ENCODE results near the gene GTF2IRD1. TPM values are rescaled to one million over a fixed set of nuclear protein-coding genes. Genes with fewer than 3 reads are reported as not detected.

The GTF2IRD1 gene
- total and polyA plus RNA-seq, 9 of the 15 experiments (the other 6 are each of a cell fraction or from before 2014, with no cell fraction given) = 9.1 to 30.2 (median 14.0) TPM

GRCh38 chr7:74544706-74545469 is 91.2 kb downstream of the GTF2IRD1 start (continued):
- TF ChIP-seq ZNF280A (IDR thresholded peaks at IDR 0.05; ENCODE audit: low read depth, partially characterized antibody) (peak; percentile 10), ZBTB9 (CRISPR knock-in tag; IDR thresholded peaks at IDR 0.05) (no peak), RAD21 (CRISPR knock-in tag; conservative IDR thresholded peaks at IDR 0.05 in 1 of 2, IDR thresholded peaks at IDR 0.05 in 1 of 2) (peak; percentile 34 to 65; a peak in 3 of 4 replicates), RFX5 (IDR thresholded peaks at IDR 0.05; ENCODE audit: low read depth, low read length) (no peak), CBFA2T3 (IDR thresholded peaks at IDR 0.05) (no peak), CXXC5 (CRISPR knock-in tag; IDR thresholded peaks at IDR 0.05) (0 out of 2 replicates have a peak, but pooled peaks have one; percentile 16), TRIM28 (IDR thresholded peaks at IDR 0.05) (peak; percentile 37; the same call in 1 of the 2 replicates), CTCF (IDR thresholded peaks at IDR 0.05 in 2 of 3, conservative IDR thresholded peaks at IDR 0.05 in 1 of 3; ENCODE audit: insufficient read depth in 2 of 3, low read depth in 1 of 3, low read length in 3 of 3) (peak; percentile 66 to 79 (median 71)), ATF7 (IDR thresholded peaks at IDR 0.05) (no peak), ZNF707 (CRISPR knock-in tag; conservative IDR thresholded peaks at IDR 0.05) (no peak)
